Esophagus mucosa (tissue), 1 donor: ENCODE data around the gene DVL3. TPM values are rescaled to one million over a fixed set of nuclear protein-coding genes. Genes with fewer than 3 reads are reported as not detected.
"Not testable (repeated sequence)": the region's sequence is repeated elsewhere in the genome, so short reads cannot be mapped to it uniquely, and the experiment has no call there.

Source experiments
- ATAC-seq: fragments of 200-7000 bp; cut with Tn5 transposase; one replicate; pipeline ENCODE4 v1.9.1; 2020
- total RNA-seq: library from RNA; stranded (reverse); gene quantifications from one replicate; pipeline ENCODE4 v1.2.4, GENCODE V29; 2023
- donor health status: DM: yes; HTN: yes; CAD: no.

Gene DVL3
- 29.2 TPM for total RNA-seq

DNA sequence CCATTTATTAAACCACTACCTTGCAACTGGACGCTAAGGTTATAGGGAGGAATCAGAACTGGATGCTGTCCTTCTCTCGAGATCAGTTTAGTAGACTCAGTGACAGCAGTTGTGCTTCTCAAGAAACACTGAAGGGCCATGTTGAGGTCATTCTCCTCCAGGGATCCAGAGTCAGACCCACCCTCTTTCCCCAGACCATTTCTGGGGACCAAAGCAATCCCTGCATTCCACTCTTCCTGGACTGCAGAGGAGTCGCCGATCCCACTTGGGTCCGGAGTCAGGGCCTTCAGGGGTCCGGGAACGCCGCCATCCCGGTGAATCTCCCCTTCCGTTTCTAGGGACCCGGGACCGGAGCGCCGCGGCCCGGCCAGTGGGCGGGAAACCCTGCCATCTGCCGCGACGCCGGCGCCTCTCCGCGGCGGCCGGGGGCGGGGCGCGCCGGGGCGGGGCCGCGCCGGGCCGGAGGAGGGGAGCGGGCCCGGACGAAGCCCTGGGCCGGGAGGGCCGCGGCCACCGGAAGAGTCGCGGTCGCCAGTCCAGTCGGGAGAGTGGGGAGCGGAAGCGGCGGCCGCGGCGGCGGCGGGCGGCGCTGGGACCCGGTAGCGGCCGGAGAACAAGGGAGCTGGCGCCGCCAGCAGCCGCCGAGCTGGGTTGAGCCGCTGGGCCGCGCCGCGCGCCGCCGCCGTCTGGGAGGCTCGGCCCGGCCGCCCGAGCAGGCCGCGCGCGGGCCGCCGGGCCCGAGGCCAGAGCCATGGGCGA, at the start of gene DVL3:
Gene DVL3, plus strand, starts transcription at position 493 of the 759 bp plus-strand sequence. Its CDS starts 259 bp downstream, at position 752.
- ATAC-seq = peak; percentile 78

DNA sequence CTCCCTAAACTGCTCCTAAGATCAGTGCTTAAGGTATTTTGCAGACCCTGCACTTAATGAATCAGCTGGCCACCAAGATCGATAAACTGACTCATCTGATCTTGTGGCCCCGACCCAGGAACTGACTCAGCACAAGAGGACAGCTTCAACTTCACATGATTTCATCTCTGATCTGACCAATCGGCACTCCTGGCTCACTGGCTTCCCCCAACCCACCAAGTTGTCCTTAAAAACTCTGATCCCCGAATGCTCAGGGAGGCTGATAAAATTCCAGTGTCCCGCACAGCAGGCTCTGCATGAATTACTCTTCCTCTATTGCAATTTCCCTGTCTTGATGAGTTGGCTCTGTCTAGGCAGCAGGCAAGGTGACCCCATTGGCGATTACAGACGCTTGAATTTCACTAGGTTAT, 44.9 kb upstream of the DVL3 start:
- no peak for ATAC-seq

DNA sequence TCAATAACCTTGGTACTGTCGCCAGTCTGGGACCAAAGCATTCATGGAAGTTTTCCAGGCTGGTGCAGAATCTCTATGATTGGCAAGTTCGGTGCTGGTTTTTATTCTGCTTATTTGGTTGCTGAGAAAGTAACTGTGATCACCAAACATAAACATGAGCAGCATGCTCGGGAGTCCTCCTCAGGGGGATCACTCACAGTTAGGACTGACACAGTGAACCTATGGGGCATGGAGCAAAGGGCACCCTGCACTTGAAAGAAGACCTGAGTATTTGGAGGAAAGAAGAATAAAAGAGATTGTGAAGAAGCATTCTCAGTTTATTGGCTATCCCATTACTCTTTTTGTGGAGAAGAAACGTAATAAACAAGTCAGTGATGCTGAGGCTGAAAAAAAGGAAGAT, 39.2 kb upstream of the DVL3 start:
- no peak for ATAC-seq

DNA sequence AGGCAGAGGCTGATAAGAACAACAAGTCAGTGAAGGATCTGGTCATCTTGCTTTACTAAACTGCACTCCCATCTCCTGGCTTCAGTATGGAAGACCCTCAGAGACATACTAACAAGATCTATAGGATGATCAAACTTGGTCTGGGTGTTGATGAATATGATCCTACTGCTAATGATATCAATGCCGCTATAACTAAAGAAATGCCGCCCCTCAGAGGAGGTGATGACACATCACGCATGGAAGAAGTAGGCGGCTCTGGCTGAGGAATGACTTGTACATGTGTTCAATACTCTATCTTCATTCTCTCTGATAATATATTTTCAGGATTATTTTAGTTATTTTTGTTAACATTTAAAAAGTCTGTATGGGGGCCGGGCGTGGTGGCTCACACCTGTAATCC, 37.5 kb upstream of the DVL3 start:
- no peak for ATAC-seq

DNA sequence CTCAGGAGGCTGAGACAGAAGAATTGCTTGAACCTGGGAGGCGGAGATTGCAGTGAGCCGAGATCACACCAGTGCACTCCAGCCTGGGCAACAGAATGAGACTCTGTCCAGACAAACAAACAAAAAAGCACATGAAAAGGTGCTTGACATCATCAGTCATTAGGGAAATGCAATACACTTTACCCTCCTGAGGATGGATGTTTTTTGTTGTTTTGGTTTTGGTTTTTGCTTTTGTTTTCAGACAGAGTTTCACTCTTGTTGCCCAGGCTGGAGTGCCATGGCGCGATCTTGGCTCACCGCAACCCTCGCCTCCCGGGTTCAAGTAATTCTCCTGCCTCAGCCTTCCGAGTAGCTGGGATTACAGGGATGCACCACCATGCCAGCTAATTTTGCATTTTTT, 34.1 kb upstream of the DVL3 start:
- ATAC-seq = not testable (repeated sequence)

DNA sequence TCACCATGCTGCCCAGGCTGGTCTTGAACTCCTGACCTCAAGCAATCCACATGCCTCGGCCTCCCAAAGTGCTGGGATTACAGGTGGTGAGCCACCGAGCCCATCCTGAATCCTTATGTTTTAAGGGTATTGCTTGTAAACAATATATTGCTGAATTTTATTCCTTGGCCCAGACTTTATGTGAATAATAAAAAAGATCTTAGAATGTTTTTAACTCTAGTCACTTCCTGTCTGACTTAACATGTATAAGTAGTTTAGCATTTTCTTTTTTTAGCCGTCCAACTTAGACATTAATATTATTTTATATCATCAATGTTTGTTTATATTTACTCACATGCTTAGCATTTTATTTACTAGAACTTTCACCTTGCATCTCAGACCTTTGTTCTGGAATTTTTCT, 29.2 kb upstream of the DVL3 start:
- ATAC-seq = no peak

DNA sequence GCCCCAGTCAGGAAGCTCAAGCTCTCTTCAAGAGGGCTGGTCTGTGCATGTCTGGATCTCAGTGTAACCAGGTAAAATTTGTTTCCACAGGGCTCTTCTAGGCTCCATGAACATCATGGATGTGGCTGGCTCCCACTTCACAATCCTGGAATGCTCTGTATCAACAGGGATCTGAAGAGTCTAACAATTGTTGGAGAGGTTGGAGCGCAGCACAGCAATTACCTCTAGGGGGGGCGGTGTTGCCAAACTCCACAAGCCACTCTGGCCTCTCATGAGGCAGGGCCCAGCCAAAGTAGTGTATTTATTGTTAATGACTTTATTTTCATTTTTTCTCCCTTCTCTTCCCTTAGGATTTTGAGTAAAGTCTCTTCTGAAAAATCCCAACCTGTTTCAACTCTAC, 26.2 kb upstream of the DVL3 start:
- peak; percentile 58 for ATAC-seq

DNA sequence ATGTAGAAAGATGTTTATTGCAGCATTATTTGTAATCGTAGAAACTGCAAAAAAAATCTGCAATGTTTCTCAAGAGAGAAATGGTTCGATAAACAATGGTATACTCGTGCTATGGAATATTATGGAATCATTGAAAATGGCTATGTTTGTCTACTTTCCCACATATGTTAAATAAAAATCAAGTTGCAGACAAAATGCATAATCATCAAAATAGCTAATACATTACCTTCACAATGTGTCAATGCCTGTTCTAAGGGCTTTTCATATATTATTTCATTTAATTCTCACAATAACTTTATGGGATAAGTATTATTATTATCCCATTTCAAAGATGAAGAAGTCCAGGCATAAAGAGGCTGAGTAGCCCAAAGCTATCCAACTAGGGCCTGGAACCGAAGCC, 22.2 kb upstream of the DVL3 start:
- ATAC-seq = no peak

DNA sequence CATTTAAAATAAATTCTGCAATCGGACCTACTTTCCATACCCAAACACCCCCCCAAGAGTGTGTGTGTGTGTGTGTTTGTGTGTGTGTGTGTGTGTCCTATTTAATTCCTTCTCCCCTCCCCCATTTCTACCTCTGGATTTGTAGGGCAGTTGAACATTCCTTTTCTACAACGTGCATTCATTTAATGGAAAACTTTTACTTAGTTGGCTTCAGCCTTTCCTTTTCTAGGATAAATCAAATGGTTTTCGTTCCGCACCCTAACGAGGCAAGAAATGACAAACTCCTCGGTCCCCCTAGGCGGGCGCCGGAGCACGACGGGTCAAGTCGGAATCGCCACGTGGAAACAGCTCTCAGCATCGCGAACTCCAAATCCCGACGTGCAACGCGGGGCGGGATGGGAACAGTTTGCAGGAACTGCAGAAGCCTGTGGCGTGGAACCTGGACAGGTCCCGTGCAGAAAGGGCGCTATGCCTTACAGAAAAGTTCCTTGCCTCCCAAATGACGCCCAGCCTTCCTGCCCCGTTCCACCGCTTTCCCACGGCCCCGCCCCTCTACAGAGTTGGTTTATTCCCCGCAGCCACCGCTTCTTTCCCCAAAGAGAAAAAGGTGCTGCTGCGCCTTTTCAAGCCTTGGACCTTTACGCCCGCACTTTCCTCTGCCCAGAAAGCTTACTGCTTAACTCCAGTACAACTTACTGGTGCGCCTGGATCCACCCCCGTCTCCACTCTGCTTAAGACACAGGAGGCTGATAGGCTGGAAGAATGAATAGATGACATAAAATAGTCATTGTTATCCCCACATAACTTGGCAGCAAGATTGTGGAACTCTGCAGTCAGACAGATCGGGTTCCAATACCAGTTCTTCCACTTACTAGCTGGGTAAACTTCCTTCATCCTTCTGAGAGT, 21.1 kb upstream of the DVL3 start:
- ATAC-seq = peak; percentile 95

DNA sequence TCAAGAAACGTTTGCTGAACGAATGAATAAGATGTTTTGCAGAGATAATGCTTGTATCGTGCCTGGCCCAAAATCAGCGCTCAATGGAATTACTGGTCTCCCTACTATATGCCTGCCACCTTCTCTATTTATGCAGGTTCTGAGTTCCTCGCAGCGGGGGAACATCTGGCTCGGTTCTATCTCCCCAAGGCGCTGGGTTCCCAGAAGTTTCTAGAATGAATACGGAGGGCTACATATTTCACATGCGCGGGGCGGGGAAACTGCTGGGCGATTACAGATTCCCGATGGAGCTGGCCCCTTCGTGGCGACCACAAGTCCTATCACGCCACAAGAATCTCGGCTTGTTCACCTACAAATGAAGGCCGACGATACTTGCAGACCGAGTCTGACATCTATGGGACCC, 20.4 kb upstream of the DVL3 start:
- no peak for ATAC-seq

DNA sequence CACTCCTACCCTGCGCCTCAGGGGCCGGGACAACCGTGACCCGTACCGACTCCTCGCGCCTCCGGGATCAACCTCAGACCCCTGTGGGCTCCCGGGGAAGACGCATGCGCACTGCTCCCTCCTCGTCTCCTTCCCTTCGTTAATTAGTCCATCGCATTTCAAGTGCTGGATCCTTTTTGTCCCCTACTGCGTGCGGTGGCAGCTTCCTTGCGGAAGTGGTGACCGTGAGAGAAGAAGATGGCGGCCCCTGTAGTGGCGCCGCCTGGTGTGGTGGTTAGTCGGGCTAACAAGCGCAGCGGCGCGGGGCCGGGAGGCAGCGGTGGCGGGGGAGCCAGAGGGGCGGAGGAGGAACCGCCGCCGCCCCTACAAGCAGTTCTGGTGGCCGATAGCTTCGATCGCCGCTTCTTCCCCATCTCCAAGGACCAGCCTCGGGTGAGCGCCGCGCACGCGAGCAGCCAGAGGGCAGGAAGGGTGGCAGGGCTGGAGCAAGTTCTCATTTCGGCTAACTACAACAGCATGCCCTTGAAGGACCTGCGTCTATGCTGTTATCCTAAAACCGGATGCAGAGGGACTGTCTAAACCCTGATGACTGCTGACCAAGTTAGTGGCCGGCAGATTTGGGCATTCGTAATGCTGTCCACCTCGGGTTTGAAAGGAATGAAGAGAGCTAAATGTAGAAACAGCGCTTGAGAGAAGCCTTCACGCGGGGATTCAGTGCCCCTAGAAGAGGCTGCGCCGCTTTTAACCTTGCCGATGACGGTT, 19.8 kb upstream of the DVL3 start, which contains the start of gene EIF2B5:
Gene EIF2B5, plus strand, starts transcription at position 210 of the 762 bp plus-strand sequence. Its CDS starts 28 bp downstream, at position 238.
- peak; percentile 82 for ATAC-seq

DNA sequence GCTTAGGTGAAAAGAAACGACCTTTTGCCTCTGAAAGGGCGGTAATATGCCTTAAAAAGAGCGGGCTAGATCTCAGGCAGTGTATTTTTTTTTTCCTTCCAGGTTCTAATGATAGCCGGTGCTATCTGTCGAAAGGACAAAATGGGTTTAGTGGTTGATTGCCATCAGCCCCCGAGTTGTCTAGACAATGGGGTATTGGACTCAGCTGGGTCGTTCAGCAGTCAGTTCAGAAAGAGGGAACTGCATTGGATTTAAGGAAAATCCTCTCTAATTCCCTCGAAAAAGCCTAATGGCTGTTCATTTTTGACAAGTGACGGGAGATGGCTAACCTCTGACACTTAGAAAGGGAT, 19.3 kb upstream of the DVL3 start:
- no peak for ATAC-seq

DNA sequence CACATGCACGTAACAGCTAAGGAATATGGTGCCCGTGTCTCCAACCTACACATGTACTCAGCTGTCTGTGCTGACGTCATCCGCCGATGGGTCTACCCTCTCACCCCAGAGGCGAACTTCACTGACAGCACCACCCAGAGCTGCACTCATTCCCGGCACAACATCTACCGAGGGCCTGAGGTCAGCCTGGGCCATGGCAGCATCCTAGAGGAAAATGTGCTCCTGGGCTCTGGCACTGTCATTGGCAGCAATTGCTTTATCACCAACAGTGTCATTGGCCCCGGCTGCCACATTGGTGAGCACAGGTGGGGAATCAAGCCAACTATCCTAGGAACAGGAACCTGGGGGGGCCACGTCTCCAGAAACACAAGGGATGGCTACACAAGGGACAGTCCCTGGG, 14.7 kb upstream of the DVL3 start:
- ATAC-seq = no peak

DNA sequence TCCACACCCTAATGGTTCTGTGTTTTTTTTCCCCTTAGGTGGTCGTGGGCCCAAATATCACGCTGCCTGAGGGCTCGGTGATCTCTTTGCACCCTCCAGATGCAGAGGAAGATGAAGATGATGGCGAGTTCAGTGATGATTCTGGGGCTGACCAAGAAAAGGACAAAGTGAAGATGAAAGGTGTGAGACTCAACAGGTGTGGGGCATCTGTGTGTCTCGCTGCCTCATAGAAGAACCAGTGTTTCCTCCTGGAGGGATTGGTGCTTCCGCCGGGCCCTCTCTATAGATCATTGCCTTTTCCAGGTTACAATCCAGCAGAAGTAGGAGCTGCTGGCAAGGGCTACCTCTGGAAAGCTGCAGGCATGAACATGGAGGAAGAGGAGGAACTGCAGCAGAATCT, 13.0 kb upstream of the DVL3 start:
- ATAC-seq = no peak

DNA sequence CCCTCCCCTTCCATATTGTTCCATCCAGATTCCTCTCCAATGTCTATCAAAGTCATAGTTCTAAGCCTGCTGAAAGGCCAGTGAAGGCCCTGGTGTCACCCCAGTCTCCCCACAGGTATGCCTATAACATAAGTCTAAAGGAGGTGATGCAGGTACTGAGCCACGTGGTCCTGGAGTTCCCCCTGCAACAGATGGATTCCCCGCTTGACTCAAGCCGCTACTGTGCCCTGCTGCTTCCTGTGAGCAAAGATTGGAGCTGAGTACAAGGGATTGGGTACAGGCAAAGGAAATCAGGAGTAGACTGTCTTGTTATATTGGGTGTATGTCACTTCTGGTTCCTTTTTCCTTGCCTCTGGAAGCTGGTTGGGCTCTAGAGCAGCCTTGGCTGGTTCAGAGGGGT, 11.8 kb upstream of the DVL3 start:
- ATAC-seq = no peak

DNA sequence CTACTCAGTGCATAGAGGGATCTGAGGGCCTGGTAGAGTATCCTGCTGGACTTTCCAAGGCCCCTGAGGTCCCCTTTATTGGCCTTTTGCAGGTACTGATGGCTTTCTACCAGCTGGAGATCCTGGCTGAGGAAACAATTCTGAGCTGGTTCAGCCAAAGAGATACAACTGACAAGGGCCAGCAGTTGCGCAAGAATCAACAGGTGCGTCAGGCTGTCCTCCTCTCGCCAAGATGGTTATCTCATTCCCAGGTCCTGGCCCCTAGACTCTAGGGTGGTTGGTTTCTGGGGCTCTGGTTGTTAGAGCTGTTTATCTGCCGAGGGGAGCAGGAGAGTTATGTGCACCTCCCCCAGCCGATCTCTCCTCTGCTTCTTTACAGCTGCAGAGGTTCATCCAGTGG, 10.7 kb upstream of the DVL3 start:
- no peak for ATAC-seq

DNA sequence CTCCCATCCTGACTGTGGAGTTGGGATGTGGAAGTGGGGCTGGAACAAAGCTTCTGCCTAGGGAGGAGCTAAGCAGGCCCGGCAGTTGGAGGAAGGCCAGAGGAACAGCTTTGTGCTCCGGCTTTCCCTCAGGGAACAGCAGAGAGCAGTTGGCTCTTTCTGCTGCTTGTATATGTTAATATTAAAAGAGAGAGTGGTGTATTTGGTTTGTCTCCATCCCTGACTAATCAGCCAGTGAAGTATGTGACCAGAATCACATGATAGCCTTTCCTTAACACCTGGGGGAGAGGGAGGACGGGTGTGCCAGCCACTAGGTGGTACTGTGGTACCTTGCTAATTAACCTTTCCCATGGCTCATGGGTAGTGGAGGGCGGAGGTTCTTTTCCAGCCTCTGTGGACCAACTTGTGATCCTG, 10.1 kb upstream of the DVL3 start:
- ATAC-seq = peak; percentile 92

DNA sequence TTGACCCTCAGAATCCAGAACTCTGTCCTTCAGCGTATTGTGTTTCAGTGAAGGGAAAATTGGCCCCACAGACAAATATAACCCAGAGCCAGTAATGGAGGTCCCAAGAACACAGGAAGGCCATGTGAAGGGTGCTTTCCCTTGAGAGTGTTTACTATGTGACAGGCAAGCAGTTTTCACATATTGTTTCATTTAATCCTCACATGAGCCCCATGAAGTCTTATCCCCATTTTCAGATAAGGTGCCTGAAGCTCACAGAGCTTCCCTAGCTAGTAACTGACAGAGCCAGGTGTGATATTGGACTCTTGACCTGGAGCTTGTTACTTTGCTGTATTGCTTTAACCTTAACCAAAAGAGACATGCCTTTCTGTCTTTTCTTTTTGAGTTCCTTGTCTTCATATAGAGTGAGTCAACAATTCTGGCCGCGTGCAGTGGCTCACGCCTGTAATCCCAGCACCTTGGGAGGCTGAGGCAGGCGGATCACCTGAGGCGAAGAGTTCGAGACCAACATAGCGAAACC, 9.4 kb upstream of the DVL3 start:
- no peak for ATAC-seq

DNA sequence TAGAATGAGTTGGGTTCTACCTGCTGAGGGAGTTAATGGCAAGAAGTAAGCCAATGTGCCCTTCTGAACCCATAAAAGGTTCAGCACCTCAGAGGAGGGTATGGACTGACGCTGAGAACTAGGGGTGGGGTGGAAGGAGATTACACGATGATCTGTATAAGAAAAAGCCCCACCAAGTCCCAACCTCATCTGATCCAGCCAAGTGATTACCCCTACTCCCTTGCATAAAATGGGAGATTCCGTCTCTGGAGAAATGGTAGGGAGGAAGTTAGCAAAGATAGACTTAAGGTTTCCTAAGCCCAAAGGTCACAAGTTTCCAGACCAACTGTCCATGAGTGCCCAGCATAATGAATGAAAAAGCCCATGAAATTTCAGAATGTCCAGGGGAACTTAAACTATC, 7.1 kb upstream of the DVL3 start:
- ATAC-seq = no peak

DNA sequence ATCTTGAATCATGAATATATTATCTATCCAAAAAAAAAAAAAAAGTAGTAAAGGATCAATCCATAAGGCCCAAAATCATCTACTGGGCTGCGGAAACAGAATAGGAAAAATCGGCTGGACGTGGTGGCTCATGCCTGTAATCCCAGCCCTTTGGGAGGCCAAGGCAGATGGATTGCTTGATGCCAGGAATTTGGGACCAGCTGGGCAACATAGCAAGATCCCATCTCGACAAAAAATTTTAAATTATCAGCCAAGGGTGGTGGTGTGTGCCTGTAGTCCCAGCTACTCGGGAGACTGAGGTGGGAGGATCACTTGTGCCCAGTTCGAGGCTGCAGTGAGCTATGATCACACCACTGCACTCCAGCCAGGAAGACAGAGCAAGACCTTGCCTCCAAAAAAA, 6.1 kb upstream of the DVL3 start:
- no peak for ATAC-seq

DNA sequence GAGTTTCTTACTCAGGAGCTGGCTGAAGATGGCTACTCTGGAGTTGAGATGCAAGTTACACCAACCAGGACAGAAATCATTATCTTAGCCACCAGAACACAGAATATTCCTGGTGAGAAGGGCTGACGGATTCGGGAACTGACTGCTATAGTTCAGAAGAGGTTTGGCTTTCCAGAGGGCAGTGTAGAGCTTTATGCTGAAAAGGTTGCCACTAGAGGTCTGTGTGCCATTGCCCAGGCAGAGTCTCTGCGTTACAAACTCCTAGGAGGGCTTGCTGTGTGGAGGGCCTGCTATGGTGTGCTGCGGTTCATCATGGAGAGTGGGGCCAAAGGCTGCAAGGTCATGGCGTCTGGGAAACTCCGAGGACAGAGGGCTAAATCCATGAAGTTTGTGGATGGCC, 5.4 kb upstream of the DVL3 start:
- not testable (repeated sequence) for ATAC-seq

DNA sequence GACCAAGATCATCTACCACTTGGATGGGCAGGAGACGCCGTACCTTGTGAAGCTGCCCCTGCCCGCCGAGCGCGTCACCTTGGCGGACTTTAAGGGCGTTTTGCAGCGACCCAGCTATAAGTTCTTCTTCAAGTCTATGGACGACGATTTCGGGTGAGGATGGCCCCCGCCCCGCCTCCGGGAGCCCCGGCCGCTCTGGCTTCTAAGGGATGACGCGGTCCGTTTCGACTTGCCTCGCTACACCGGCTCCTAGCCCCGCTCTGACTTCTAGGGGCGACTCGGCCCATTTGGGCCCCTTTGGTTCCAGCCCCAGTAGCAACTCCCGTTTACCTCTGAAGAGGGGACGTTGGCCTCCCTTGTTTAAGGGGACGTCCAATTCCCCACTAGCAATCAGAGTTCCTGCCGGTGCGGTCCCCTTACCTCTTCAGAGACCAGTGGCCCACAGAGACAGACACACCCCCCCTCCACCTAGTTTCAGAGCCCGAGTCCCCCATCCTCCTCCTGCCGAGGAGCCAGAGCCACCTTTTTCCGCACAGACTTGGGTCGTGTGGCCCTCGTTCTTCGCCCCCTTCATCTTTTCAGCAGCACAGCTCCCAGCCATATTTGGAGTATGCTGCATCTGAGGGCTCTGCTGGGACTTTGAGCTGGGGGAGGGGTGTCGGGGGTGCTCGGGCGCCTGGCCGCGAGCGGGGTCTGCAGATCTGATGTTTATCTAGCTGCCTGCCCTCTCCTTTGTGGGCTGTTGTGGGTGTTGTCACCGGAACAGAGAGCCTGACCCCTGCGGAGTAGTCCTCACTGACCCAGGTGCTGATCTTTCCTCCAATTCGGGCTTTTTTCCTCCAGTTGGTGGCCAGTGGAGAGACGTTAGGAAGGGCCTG, 706 bp downstream of the DVL3 start:
- ATAC-seq = peak; percentile 41
